Measurements from ENCODE around the gene HDGF. TPM values are rescaled to one million over a fixed set of nuclear protein-coding genes. Genes with fewer than 3 reads are reported as not detected.

The HDGF gene
- polyA plus RNA-seq, 1 experiment = 155 TPM

DNA sequence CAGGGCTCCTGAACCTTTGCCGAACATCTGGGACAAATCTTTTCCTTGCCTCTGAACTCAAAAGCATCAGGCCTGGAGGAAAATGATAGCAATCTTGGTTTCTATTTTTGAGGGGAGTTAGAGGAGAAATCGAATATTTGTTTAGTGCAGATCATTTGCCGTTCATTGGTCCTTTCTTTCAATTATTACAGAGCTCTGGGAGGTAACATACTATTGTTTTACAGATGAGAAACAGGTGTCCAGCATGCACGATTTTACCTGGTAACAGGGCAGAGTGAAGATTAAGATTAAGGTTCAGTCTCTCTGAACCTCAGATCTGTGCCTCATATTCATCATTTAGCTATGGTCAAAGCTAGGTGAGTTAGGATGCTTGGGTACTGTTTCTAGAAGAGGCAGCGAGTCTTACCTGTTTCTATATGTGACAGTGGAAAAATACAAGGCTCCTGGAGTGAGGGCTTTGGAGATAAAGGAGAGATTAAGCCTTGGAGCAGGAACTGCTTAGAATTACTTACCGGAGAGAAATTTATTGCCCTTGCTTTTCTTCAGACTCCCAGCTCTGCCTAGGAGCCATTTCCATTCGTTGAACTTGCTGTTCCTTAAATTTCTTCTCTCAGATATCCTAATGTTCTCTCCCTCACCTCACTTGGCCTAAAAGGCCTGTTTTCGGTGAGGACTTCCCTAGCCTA, 17.3 kb upstream of the HDGF start:
- Histone ChIP-seq H3K9me3 (ENCODE audit: control insufficient read depth, insufficient read depth, low read length) (peaks cover 6% of the 10 kb centered on the region; the same call in 1 of the 2 replicates), H3K4me3 (ENCODE audit: low read depth, low read length) (peak overlapping the region; percentile 95), H3K27ac (ENCODE audit: low read depth, low read length) (no peak overlapping the region), H3K27me3 (ENCODE audit: control insufficient read depth, insufficient read depth, low read length) (no peaks in the 10 kb centered on the region)
- TF ChIP-seq, protein P1, sequence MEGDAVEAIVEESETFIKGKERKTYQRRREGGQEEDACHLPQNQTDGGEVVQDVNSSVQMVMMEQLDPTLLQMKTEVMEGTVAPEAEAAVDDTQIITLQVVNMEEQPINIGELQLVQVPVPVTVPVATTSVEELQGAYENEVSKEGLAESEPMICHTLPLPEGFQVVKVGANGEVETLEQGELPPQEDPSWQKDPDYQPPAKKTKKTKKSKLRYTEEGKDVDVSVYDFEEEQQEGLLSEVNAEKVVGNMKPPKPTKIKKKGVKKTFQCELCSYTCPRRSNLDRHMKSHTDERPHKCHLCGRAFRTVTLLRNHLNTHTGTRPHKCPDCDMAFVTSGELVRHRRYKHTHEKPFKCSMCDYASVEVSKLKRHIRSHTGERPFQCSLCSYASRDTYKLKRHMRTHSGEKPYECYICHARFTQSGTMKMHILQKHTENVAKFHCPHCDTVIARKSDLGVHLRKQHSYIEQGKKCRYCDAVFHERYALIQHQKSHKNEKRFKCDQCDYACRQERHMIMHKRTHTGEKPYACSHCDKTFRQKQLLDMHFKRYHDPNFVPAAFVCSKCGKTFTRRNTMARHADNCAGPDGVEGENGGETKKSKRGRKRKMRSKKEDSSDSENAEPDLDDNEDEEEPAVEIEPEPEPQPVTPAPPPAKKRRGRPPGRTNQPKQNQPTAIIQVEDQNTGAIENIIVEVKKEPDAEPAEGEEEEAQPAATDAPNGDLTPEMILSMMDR (IDR thresholded peaks at IDR 0.05; ENCODE audit: low read depth, low read length) = no peak
- DNase-seq (ENCODE audit: low read depth, low spot score) = no peak
- ChIA-PET CTCF (interaction anchor here (0.9 to 3.8 kb wide), 2 partner anchors 43 to 109 kb away, joined by 3 to 18 read pairs; no protein-coding TSS in a partner anchor), POLR2A (interaction anchor here (1.0 to 1.4 kb wide), 4 partner anchors 13 to 79 kb away, joined by 3 to 6 read pairs (median 4); partner anchors contain the start of gene MRPL24)

DNA sequence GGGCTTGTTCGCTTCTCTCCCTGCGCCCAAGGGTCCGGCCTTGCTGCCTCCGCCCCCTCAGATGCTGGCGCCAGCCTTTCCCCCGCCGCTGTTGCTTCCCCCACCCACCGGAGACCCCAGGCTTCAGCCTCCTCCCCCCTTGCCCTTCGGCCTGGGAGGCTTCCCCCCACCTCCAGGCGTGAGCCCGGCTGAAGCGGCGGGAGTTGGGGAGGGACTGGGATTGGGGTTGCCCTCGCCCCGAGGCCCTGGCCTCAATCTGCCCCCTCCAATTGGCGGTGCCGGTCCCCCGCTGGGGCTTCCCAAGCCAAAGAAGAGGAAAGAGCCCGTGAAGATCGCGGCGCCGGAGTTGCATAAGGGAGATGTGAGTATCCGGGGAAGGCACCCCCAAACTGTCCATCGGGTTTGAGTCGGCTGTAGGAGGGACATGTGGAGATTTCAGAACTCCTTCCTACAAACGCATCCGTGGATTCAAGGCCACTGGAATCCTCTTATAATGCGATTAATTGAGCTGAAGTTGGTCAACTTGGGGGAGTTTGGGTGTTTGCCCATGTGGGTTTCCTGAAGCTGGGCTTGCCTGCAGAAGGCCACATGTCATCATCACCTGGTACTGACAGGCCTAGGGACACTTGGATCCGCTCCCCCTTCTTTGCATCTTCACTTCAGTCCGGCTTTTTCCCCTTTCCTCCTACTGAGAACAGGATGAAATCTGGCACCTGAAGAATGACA, 16.6 kb upstream of the HDGF start:
- TF ChIP-seq, protein P1 (IDR thresholded peaks at IDR 0.05; ENCODE audit: low read depth, low read length) = no peak
- CTCF ChIA-PET = interaction anchor here (0.9 to 3.8 kb wide), 3 partner anchors 42 to 108 kb away, joined by 3 to 18 read pairs (median 5); no protein-coding TSS in a partner anchor

DNA sequence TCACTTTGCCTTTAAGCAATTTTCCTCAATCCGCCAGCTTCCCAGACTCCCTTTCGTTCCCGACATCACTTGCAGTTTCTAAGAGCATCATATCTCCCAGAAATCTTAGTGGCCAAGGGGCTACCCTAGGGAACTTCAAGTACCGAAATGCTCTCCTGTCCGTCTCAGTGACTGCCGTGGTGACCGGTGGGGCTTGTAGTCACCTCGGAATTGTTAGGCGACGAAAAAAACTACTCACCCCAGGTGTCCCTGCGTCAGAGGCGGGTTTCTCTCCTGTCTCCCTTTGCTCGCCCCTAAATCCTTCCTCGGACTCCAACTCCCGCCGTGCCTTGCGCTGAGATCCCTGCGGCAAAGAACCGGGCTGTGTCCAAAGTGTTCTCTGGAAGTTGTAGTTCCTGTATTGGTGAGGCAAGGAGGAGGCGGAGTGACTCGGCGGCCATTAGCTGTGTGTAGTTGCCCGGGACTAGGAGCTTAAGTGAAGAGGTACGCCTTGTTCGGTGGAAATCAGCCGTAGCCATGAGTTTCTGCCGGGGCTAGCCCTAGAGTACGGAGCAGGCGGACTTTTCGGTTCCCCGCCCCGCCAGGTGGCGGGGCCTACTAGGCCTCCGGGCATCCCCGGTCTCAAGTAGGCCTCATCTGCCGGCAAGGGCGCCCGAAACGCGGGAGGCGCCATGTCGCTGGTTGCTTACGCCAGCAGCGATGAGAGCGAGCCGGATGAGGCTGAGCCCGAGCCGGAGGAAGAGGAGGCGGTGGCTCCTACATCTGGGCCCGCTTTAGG, 15.8 kb upstream of the HDGF start, which contains the start of gene PRCC:
Gene PRCC, plus strand, starts transcription at position 435 of the 778 bp plus-strand sequence. Its CDS starts 237 bp downstream, at position 672.
- Histone ChIP-seq H3K4me3 (ENCODE audit: low read depth, low read length) (peak within 1 kb of the TSS; percentile 95), H3K27me3 (ENCODE audit: control insufficient read depth, insufficient read depth, low read length) (no peaks in the 10 kb centered on the region), H3K27ac (ENCODE audit: low read depth, low read length) (peak within 1 kb of the TSS; percentile 77), H3K9me3 (ENCODE audit: control insufficient read depth, insufficient read depth, low read length) (peaks cover 6% of the 10 kb centered on the region; the same call in 1 of the 2 replicates)
- TF ChIP-seq, protein P1 (IDR thresholded peaks at IDR 0.05; ENCODE audit: low read depth, low read length) = no peak
- ChIA-PET POLR2A (interaction anchor here (0.5 to 2.5 kb wide), 10 partner anchors 14 to 121 kb away, joined by 3 to 24 read pairs (median 4); partner anchors contain the start of genes HDGF, ISG20L2, METTL25B and MRPL24), CTCF (interaction anchor here (1.6 kb wide), 1 partner anchor 92 kb away, joined by 5 read pairs; no protein-coding TSS in a partner anchor)
- DNase-seq (ENCODE audit: low read depth, low spot score) = peak; percentile 100

More for the DNA sequence above, 16.6 kb upstream of the HDGF start:
- Histone ChIP-seq H3K27ac (ENCODE audit: low read depth, low read length) (peak overlapping the region; percentile 77), H3K27me3 (ENCODE audit: control insufficient read depth, insufficient read depth, low read length) (no peaks in the 10 kb centered on the region), H3K9me3 (ENCODE audit: control insufficient read depth, insufficient read depth, low read length) (peaks cover 6% of the 10 kb centered on the region; the same call in 1 of the 2 replicates), H3K4me3 (ENCODE audit: low read depth, low read length) (peak overlapping the region; percentile 95)
- POLR2A ChIA-PET = interaction anchor here (0.5 to 2.5 kb wide), 11 partner anchors 13 to 78 kb away, joined by 3 to 24 read pairs (median 4); partner anchors contain the start of genes HDGF, ISG20L2, METTL25B and MRPL24
- no peak for DNase-seq (ENCODE audit: low read depth, low spot score)

DNA sequence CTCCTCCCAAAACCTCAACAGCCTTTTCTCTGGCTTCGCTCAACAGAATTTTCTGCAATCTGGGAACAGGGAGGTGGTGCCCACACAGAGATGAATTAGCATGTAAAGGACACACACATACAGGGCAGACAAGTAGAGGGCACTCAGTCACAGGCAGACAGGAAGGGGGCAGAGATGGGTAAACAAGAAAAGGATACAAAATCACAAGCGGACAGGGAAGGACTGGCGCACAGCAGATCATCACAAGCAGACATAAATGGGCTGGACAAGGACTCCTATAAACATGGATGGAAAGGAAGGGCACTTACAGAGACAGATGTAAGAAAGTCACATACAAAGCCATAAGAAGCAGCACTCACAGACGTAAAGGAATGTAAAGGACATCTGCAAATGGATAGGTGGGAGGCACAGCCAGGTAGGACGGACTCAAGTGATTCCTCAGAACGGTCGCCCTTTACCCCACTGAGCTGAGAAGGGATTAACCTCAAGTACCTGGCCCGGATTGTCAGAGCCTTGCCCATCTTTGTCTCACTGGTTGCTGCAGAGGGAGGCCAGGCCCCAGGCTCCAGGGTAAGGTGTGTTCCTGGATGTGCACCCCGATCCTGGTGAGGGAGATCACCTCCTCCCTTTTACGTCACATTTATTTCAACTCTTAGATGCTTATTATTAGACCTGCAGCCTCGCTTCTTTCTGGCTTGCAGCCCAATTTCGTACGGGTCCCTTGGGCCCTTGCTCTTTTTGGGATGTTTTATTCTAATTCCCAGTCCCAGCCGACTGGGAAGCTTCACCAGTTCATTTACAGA, 15.0 kb upstream of the HDGF start:
- H3K27me3 ChIP-seq (ENCODE audit: control insufficient read depth, insufficient read depth, low read length) = no peaks in the 10 kb centered on the region
- peak overlapping the region; percentile 47 for H3K27ac ChIP-seq (ENCODE audit: low read depth, low read length)
- TF ChIP-seq, protein P1 (IDR thresholded peaks at IDR 0.05; ENCODE audit: low read depth, low read length) = no peak
- CTCF ChIA-PET = interaction anchor here (1.6 kb wide), 1 partner anchor 93 kb away, joined by 5 read pairs; no protein-coding TSS in a partner anchor
- peaks cover 6% of the 10 kb centered on the region; the same call in 1 of the 2 replicates for H3K9me3 ChIP-seq (ENCODE audit: control insufficient read depth, insufficient read depth, low read length)
- H3K4me3 ChIP-seq (ENCODE audit: low read depth, low read length) = peak overlapping the region; percentile 95
- POLR2A ChIA-PET = interaction anchor here (1.0 to 2.5 kb wide), 7 partner anchors 14 to 38 kb away, joined by 3 to 24 read pairs (median 5); partner anchors contain the start of genes HDGF, ISG20L2, METTL25B and MRPL24
- DNase-seq (ENCODE audit: low read depth, low spot score) = no peak
